Caki2 (cell line): ENCODE data around the gene FAT1. TPM values are rescaled to one million over a fixed set of nuclear protein-coding genes. Genes with fewer than 3 reads are reported as not detected.

Source experiments
- DNase-seq: peaks from one replicate; pipeline ENCODE4 v3.0.0-alpha.2; 2015; ENCODE audit warnings: low read depth
- in situ Hi-C: cut with HindIII; loops from 2 replicates; pipeline ENCODE4 v1.10.0; 2016; ENCODE audit warnings: low sequenced_read_pairs, low pct_unique_long_range_greater_than_20kb, mixed read lengths
- total RNA-seq: library from RNA; depleted of rRNA; stranded (reverse); fragments of >200 nt; shearing (Covaris generic); gene quantifications from 2 replicates; pipeline ENCODE4 v1.2.3, GENCODE V29; 2014; ENCODE audit warnings: low replicate concordance

Gene FAT1
- total RNA-seq, 1 experiment from 2014 or later: 107 TPM

- DNase-seq: peak; percentile 46
- in situ Hi-C loops: no loop called here
These were observed 3.7 kb upstream of the FAT1 start for GRCh38 chr4:186727169-186727976.

- DNase-seq: peak; percentile 94
- in situ Hi-C loops: no loop called here
These were observed 2.9 kb upstream of the FAT1 start for GRCh38 chr4:186726426-186727168.

- in situ Hi-C loops: no loop called here
- peak; percentile 80 for DNase-seq
These were observed 2.1 kb upstream of the FAT1 start for GRCh38 chr4:186725469-186726425.

GRCh38 chr4:186724864-186725468, 1.3 kb upstream of the FAT1 start:
- in situ Hi-C loops: no loop called here
- peak; percentile 70 for DNase-seq

DNA sequence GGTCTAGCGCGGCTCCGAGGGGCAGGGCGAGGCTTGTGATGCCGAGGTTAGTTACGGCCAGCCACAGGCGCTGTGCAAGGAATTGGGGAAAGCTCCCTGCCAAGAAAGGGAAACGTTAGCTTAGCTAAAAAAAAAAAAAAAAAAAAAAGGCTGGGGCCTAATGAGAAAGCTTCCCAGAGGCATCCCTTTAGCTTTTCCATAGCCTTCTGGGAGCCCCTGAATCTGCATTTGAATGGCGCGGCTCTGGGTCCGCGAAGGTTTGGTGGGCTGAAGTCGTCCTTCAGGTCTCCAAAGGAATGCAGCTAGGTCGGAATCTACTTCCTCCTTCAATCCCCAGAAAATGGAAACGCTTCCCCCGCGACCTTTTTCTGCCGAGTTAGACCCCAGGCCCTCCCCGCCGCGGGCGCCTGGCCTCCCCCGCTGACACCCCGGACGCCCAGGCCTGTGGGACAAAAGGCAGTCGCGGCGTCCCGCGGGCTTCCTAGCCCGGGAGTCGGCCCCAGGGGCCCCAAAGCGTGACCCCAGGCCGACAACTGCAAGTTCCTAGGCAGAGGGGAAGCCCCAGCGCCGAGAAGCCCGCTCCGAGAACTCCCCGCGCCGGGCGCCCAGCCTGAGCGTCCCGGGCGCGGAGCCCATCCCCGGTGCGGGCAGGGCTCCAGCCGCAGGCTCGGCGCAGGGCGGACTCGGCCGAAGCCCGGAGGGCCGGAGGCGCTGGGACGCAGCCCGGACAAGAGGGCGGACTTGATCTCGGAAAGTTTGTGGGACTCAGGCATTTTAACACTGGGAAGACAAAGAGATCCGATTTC, 605 bp upstream of the FAT1 start:
- in situ Hi-C loops: no loop called here

DNA sequence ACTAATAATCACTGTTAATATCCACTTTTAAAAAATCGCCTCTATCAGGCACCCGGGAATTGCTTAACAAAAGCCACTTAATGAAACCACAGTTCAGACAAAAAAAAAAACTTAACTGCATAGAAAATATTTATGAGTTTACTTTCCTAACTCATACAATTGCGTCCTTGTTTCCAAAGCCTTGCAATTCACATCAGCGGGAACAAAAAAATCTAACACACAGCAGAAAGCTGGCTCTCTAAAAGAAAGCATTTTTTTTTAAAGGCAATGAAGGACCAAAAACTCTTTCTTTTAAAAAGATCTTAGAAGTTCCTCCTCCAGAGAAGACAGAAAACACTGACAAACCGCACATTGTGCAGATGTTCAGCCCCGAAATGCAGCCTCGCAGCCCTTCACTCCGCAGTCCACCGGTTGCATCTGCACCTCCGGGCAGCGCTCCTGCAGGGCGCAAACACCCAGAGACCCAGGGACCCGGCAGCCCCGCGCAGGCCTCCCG, 812 bp downstream of the FAT1 start:
- in situ Hi-C loops: no loop called here

More for the DNA sequence above, 605 bp upstream of the FAT1 start:
- DNase-seq: peak; percentile 70

GRCh38 chr4:186719925-186720694, 3.5 kb downstream of the FAT1 start:
- in situ Hi-C loops: no loop called here

More for the DNA sequence above, 812 bp downstream of the FAT1 start:
- DNase-seq: peak; percentile 53

GRCh38 chr4:186717556-186717955, 6.1 kb downstream of the FAT1 start:
- in situ Hi-C loops: no loop called here

More at GRCh38 chr4:186719925-186720694, 3.5 kb downstream of the FAT1 start:
- DNase-seq: peak; percentile 39

GRCh38 chr4:186715077-186715476, 8.6 kb downstream of the FAT1 start:
- DNase-seq: no peak
- in situ Hi-C loops: no loop called here

More at GRCh38 chr4:186717556-186717955, 6.1 kb downstream of the FAT1 start:
- DNase-seq: no peak

GRCh38 chr4:186714006-186714675, 9.5 kb downstream of the FAT1 start:
- DNase-seq: no peak
- in situ Hi-C loops: no loop called here

DNA sequence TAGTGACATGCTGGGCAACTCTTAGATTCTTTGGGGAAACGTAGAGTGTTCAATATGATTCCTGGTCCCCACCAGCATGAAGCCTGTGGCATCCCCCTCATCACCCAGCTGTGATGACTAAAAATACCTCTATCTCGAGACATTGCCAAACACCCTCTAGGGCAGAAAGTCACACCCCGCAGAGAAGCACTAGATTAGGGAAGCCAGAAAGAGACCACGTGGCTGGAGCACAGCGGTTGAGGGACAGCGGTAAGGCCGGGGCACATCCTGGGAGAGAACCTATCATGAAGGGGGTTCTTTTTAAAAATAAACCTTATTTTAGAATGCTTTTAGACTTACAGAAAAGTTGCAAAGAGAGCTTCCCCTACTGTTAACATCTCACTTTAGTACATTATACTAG, 11.0 kb downstream of the FAT1 start:
- no peak for DNase-seq
- in situ Hi-C loops: no loop called here

- no peak for DNase-seq
- in situ Hi-C loops: no loop called here
These were observed 13.0 kb downstream of the FAT1 start for GRCh38 chr4:186710521-186711119.

- no peak for DNase-seq
- in situ Hi-C loops: no loop called here
These were observed 14.1 kb downstream of the FAT1 start for GRCh38 chr4:186709517-186709916.

DNA sequence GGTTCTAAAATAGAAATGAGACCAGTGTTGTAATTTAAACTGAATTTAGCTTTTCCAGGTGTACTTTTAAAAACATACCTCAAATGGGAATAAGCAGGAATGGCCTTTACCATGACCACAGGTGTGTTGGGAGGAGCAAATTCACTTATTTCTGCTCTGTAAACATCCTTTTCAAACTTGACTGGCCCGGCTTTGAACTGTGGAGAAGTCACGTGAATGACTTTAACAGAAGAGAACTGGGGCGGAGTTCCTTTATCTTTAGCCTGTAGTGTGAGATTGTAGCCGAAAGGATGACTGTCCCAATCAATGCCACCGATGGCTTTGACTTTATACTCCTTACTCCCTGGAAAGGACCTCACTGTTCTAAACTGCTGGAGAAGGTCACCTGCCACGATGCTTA, 15.1 kb downstream of the FAT1 start:
- in situ Hi-C loops: no loop called here
- no peak for DNase-seq

DNA sequence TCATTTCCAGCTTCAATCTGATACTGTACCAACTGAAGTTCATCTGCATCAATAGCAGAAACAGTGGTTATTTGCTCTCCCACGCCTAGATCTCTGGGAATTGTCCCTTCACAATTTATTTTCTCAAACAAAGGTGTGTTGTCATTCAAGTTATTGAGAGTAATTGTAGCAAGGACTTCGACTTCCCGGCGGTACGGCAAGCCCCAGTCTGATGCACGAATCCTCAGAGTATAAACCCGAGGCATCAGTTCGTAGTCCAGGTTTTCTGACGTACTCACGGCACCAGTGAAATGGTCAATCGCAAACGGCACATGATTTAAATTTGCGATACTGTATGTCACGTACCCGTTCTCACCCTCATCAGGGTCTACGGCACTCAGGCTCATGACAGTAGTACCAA, 15.7 kb downstream of the FAT1 start:
- in situ Hi-C loops: no loop called here

DNA sequence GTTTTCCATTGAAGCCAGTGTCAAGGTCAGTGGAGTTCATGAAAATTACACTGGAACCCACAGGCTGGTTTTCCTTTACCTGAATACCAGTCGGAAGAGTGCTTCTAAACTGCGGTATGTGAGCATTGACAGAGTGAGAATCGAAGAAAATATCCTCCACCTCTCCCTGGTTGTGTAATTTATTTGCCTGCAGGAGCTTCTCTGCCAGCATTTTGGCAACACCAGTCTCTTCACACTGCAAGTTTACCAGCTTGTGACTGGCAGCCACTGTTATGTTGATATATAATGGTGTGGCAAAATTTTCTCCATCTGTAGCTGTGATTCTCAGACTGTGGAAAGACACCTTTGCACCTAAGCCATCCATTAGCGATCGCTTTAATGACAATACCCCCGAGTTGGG, 16.1 kb downstream of the FAT1 start:
- DNase-seq: no peak
- in situ Hi-C loops: no loop called here

More for the DNA sequence above, 15.7 kb downstream of the FAT1 start:
- no peak for DNase-seq
